Measurements from ENCODE around the gene GNS.
A peak's percentile ranks its signal among the peaks of the same experiment; 100 is the strongest.

The GNS gene

DNA sequence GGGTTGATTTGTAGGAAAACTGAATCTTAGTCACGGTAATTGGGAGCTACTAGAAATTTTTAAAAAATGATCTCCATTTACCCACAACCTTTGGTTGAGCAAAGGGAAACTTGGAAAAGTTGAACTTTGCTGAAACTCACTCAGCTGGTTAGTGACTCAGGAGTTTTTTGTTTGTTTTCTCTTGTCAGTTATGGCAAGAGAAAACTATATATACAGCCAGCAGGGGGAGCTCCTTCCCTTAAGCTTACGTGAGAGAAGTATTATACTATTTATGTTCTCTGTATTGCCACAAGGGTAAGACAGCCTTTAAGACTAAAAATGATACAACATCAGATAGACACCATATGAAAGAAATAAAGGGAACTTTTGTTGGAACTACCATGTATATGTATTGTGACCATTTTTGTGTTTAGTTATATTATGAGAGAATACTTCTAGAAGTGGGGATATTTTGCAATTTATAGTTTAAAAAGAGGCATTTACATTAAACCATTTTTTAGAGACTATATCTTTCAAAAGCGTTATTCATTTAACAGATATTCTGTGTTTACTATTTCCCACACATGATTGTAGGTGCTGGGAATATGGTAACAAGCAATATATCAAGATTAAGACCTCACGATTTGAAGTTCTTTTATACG is 37.1 kb upstream of the GNS start:
- Histone ChIP-seq H3K4me1 (ENCODE audit: control insufficient read depth in 5 of 5, insufficient read depth in 5 of 5, low read length in 5 of 5) (no peaks in the 10 kb centered on the region), H3K9me3 (ENCODE audit: control insufficient read depth in 5 of 5, low read length in 5 of 5) (no peaks in the 10 kb centered on the region), H3K4me3 (ENCODE audit: low read depth in 1 of 5, low read length in 5 of 5) (no peak overlapping the region), H3K27ac (ENCODE audit: low read depth, low read length) (no peak overlapping the region), H3K9ac (ENCODE audit: low read length in 5 of 5) (no peak overlapping the region), H3K36me3 (ENCODE audit: control insufficient read depth in 5 of 5, insufficient read depth in 5 of 5, low read length in 5 of 5) (no peaks in the 10 kb centered on the region), H3K27me3 (ENCODE audit: control insufficient read depth in 5 of 5, insufficient read depth in 4 of 5, low read length in 5 of 5) (no peaks in the 10 kb centered on the region)

GRCh38 chr12:64794305-64794704 is 35.1 kb upstream of the GNS start:
- H3K4me1 ChIP-seq (ENCODE audit: control insufficient read depth in 5 of 5, insufficient read depth in 5 of 5, low read length in 5 of 5): no peaks in the 10 kb centered on the region
- no peak overlapping the region for H3K27ac ChIP-seq (ENCODE audit: low read depth, low read length)
- H3K4me3 ChIP-seq (ENCODE audit: low read depth in 1 of 5, low read length in 5 of 5): no peak overlapping the region
- H3K9ac ChIP-seq (ENCODE audit: low read length in 5 of 5): no peak overlapping the region
- H3K9me3 ChIP-seq (ENCODE audit: control insufficient read depth in 5 of 5, low read length in 5 of 5): no peaks in the 10 kb centered on the region
- no peaks in the 10 kb centered on the region for H3K36me3 ChIP-seq (ENCODE audit: control insufficient read depth in 5 of 5, insufficient read depth in 5 of 5, low read length in 5 of 5)
- no peaks in the 10 kb centered on the region for H3K27me3 ChIP-seq (ENCODE audit: control insufficient read depth in 5 of 5, insufficient read depth in 4 of 5, low read length in 5 of 5)

DNA sequence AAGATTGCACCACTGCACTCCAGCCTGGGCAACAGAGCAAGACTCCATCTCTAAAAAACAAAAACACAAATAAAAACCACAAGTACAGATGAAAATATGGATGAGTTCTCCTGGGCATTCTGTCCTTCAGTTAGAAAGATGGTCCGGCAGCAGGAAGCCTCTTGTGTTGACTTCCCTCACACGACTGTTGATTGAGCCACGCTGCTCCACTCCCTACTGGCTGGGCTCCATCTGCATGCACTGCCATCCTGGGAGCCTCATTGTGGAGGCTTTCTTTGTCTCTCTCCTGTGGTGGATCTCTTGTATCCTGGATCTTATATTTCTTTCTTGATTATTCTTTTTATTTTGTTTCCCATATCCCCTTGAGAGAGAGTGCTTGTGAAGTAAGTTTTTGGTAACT is 34.4 kb upstream of the GNS start:
- Histone ChIP-seq H3K4me3 (ENCODE audit: low read depth in 1 of 5, low read length in 5 of 5) (no peak overlapping the region), H3K9ac (ENCODE audit: low read length in 5 of 5) (no peak overlapping the region)

GRCh38 chr12:64792128-64792527 is 32.9 kb upstream of the GNS start:
- no peak overlapping the region for H3K27ac ChIP-seq (ENCODE audit: low read depth, low read length)
- no peaks in the 10 kb centered on the region for H3K36me3 ChIP-seq (ENCODE audit: control insufficient read depth in 5 of 5, insufficient read depth in 5 of 5, low read length in 5 of 5)
- H3K4me1 ChIP-seq (ENCODE audit: control insufficient read depth in 5 of 5, insufficient read depth in 5 of 5, low read length in 5 of 5): no peaks in the 10 kb centered on the region
- no peak overlapping the region for H3K4me3 ChIP-seq (ENCODE audit: low read depth in 1 of 5, low read length in 5 of 5)
- no peaks in the 10 kb centered on the region for H3K9me3 ChIP-seq (ENCODE audit: control insufficient read depth in 5 of 5, low read length in 5 of 5)
- H3K27me3 ChIP-seq (ENCODE audit: control insufficient read depth in 5 of 5, insufficient read depth in 4 of 5, low read length in 5 of 5): no peaks in the 10 kb centered on the region
- no peak overlapping the region for H3K9ac ChIP-seq (ENCODE audit: low read length in 5 of 5)

More for the DNA sequence above, 34.4 kb upstream of the GNS start:
- Histone ChIP-seq H3K9me3 (ENCODE audit: control insufficient read depth in 5 of 5, low read length in 5 of 5) (no peaks in the 10 kb centered on the region), H3K36me3 (ENCODE audit: control insufficient read depth in 5 of 5, insufficient read depth in 5 of 5, low read length in 5 of 5) (no peaks in the 10 kb centered on the region), H3K27me3 (ENCODE audit: control insufficient read depth in 5 of 5, insufficient read depth in 4 of 5, low read length in 5 of 5) (no peaks in the 10 kb centered on the region), H3K4me1 (ENCODE audit: control insufficient read depth in 5 of 5, insufficient read depth in 5 of 5, low read length in 5 of 5) (no peaks in the 10 kb centered on the region), H3K27ac (ENCODE audit: low read depth, low read length) (no peak overlapping the region)

GRCh38 chr12:64791036-64791435 is 31.8 kb upstream of the GNS start:
- H3K36me3 ChIP-seq (ENCODE audit: control insufficient read depth in 5 of 5, insufficient read depth in 5 of 5, low read length in 5 of 5): no peaks in the 10 kb centered on the region
- H3K9me3 ChIP-seq (ENCODE audit: control insufficient read depth in 5 of 5, low read length in 5 of 5): no peaks in the 10 kb centered on the region

DNA sequence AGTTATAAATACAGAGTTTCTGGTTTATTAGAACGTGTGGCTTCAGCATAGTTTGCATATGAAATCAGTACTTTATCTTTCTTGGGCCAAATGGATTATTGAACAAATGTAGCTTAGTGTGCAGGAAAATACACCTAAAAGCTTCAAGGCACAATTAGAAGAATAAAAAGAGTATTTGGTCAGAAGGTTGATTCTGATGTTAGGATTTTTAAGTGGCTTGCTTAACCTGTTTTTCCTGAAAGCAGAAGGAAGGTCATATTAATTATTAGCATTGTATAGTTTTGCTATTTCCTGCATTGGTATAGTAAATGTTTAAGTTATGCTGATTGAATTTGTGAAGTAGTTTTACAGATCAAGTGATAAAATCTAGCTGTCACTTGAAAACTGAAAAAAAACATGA is 31.0 kb upstream of the GNS start:
- H3K27ac ChIP-seq (ENCODE audit: low read depth, low read length): no peak overlapping the region
- H3K9ac ChIP-seq (ENCODE audit: low read length in 5 of 5): no peak overlapping the region

More at GRCh38 chr12:64791036-64791435, 31.8 kb upstream of the GNS start:
- H3K4me3 ChIP-seq (ENCODE audit: low read depth in 1 of 5, low read length in 5 of 5): no peak overlapping the region
- H3K9ac ChIP-seq (ENCODE audit: low read length in 5 of 5): no peak overlapping the region
- H3K27ac ChIP-seq (ENCODE audit: low read depth, low read length): no peak overlapping the region
- H3K4me1 ChIP-seq (ENCODE audit: control insufficient read depth in 5 of 5, insufficient read depth in 5 of 5, low read length in 5 of 5): no peaks in the 10 kb centered on the region
- no peaks in the 10 kb centered on the region for H3K27me3 ChIP-seq (ENCODE audit: control insufficient read depth in 5 of 5, insufficient read depth in 4 of 5, low read length in 5 of 5)

GRCh38 chr12:64785838-64786237 is 26.6 kb upstream of the GNS start:
- Histone ChIP-seq H3K9ac (ENCODE audit: low read length in 5 of 5) (no peak overlapping the region), H3K27me3 (ENCODE audit: control insufficient read depth in 5 of 5, insufficient read depth in 4 of 5, low read length in 5 of 5) (no peaks in the 10 kb centered on the region), H3K4me1 (ENCODE audit: control insufficient read depth in 5 of 5, insufficient read depth in 5 of 5, low read length in 5 of 5) (peaks cover 0 to 20% (median 16%) of the 10 kb centered on the region in 5 donors), H3K4me3 (ENCODE audit: low read depth in 1 of 5, low read length in 5 of 5) (no peak overlapping the region), H3K27ac (ENCODE audit: low read depth, low read length) (no peak overlapping the region), H3K36me3 (ENCODE audit: control insufficient read depth in 5 of 5, insufficient read depth in 5 of 5, low read length in 5 of 5) (no peaks in the 10 kb centered on the region), H3K9me3 (ENCODE audit: control insufficient read depth in 5 of 5, low read length in 5 of 5) (no peaks in the 10 kb centered on the region)

More for the DNA sequence above, 31.0 kb upstream of the GNS start:
- Histone ChIP-seq H3K36me3 (ENCODE audit: control insufficient read depth in 5 of 5, insufficient read depth in 5 of 5, low read length in 5 of 5) (no peaks in the 10 kb centered on the region), H3K27me3 (ENCODE audit: control insufficient read depth in 5 of 5, insufficient read depth in 4 of 5, low read length in 5 of 5) (no peaks in the 10 kb centered on the region), H3K4me1 (ENCODE audit: control insufficient read depth in 5 of 5, insufficient read depth in 5 of 5, low read length in 5 of 5) (no peaks in the 10 kb centered on the region), H3K4me3 (ENCODE audit: low read depth in 1 of 5, low read length in 5 of 5) (no peak overlapping the region), H3K9me3 (ENCODE audit: control insufficient read depth in 5 of 5, low read length in 5 of 5) (no peaks in the 10 kb centered on the region)

DNA sequence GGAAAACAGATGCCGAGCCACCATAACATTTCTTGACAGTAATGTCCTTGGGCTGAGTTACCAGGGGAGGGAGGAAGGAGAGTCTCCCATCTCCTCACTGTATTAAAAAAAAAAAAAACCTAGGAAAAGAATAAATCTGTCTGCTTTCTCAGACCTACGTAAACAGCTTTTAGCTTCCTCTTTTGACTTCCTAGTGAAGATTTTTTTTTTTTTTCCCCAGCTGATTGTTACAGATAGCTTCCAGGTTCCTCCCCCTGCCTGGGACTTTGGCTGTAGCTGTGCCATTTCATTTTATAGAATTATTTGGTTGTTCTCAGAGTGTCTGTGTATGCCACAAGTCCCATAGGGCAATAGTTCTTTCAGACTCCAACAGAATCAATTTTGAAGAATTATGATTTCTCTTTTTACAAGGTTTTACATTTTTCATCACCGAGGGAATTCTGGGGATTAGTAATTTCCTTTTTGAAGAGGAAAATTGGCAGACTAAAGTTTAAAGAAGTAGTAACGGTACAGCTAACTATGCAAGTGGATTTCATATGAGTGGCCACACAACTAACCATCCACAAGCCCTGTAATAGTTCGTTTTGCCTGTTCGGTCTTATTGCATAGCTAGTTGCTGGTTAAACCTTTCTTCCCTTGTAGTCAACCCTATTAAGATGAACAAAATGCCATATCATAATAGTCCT is 23.1 kb upstream of the GNS start:
- peak overlapping the region in 2 of 5 donors; percentile 13 to 66 for H3K9ac ChIP-seq (ENCODE audit: low read length in 5 of 5)
- peak overlapping the region; percentile 32 for H3K27ac ChIP-seq (ENCODE audit: low read depth, low read length)
- no peaks in the 10 kb centered on the region for H3K27me3 ChIP-seq (ENCODE audit: control insufficient read depth in 5 of 5, insufficient read depth in 4 of 5, low read length in 5 of 5)
- H3K4me1 ChIP-seq (ENCODE audit: control insufficient read depth in 5 of 5, insufficient read depth in 5 of 5, low read length in 5 of 5): peaks cover 0 to 25% (median 22%) of the 10 kb centered on the region in 5 donors
- H3K9me3 ChIP-seq (ENCODE audit: control insufficient read depth in 5 of 5, low read length in 5 of 5): no peaks in the 10 kb centered on the region
- no peaks in the 10 kb centered on the region for H3K36me3 ChIP-seq (ENCODE audit: control insufficient read depth in 5 of 5, insufficient read depth in 5 of 5, low read length in 5 of 5)
- peak overlapping the region; percentile 54 to 72 (median 66) for H3K4me3 ChIP-seq (ENCODE audit: low read depth in 1 of 5, low read length in 5 of 5)

GRCh38 chr12:64781280-64782190 is 22.3 kb upstream of the GNS start:
- Histone ChIP-seq H3K27me3 (ENCODE audit: control insufficient read depth in 5 of 5, insufficient read depth in 4 of 5, low read length in 5 of 5) (no peaks in the 10 kb centered on the region), H3K9ac (ENCODE audit: low read length in 5 of 5) (peak overlapping the region; percentile 4 to 66 (median 52)), H3K9me3 (ENCODE audit: control insufficient read depth in 5 of 5, low read length in 5 of 5) (no peaks in the 10 kb centered on the region), H3K4me1 (ENCODE audit: control insufficient read depth in 5 of 5, insufficient read depth in 5 of 5, low read length in 5 of 5) (peaks cover 0 to 25% (median 22%) of the 10 kb centered on the region in 5 donors), H3K36me3 (ENCODE audit: control insufficient read depth in 5 of 5, insufficient read depth in 5 of 5, low read length in 5 of 5) (no peaks in the 10 kb centered on the region), H3K27ac (ENCODE audit: low read depth, low read length) (peak overlapping the region; percentile 32), H3K4me3 (ENCODE audit: low read depth in 1 of 5, low read length in 5 of 5) (peak overlapping the region; percentile 54 to 72 (median 66))

Measured in subcutaneous abdominal adipose tissue (tissue), 5 donors.